ENCODE data around the gene TMEM44. TPM values are rescaled to one million over a fixed set of nuclear protein-coding genes. Genes with fewer than 3 reads are reported as not detected.

TMEM44 gene, protein sequence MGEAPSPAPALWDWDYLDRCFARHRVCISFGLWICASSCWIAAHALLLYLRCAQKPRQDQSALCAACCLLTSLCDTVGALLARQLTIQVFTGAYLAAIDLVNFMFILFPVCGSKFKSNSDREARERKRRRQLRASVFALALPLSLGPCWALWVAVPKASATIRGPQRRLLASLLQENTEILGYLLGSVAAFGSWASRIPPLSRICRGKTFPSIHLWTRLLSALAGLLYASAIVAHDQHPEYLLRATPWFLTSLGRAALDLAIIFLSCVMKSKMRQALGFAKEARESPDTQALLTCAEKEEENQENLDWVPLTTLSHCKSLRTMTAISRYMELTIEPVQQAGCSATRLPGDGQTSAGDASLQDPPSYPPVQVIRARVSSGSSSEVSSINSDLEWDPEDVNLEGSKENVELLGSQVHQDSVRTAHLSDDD
- 9.6 and 10.5 TPM in 2 replicates for polyA plus RNA-seq (2013)

DNA sequence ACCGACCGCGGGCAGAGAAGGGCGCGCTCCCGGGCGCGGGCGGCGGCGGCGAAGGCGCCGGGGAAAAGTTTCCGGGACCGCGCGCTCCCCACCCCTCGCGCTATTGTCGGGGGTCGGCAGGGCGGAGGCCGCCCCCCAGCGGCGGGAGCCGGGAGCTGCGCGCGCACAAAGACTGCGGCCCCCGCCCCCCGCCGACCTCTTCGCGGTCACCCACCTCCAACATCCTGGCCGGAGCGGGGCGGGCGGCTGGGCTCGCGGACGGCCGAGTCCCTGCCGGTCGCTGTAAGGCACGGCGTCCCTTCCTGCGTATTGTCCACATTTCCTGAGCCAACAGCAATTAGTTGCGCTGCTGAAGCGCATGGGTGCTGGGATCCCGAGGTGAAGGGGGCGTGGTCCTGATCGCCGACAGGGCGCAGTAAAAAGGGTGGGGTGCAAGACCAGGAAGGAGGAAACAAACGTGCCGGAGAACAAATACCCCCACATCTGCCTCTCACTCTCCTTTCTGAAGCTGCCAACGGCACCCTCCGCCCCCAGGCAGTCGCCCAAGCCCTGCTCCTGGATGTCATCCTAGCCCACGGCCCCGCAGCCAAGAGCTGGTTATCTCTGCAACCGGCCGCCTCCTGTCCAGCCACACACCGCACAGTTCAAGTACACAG, at the start of gene TMEM44:
Gene TMEM44, minus strand, starts transcription at position 71 of the 656 bp plus-strand sequence. CDS start 204 bp downstream, outside the sequence.
- Histone ChIP-seq H3K27me3 (ENCODE audit: insufficient read depth, low read length) (no peaks in the 10 kb centered on the region), H3K4ac (ENCODE audit: low read depth, low read length) (peak within 1 kb of the TSS; percentile 2), H3K9me3 (ENCODE audit: insufficient read depth, low read depth, low read length) (peaks cover 16% of the 10 kb centered on the region), H2BK120ac (ENCODE audit: insufficient read depth, low read length, poor library complexity) (peak within 1 kb of the TSS; percentile 24), H3K36me3 (ENCODE audit: control insufficient read depth in 1 of 2, insufficient read depth in 2 of 2, low read length in 2 of 2) (peaks cover 11 to 12% of the 10 kb centered on the region in 2 experiments), H2AK5ac (ENCODE audit: low read length) (no peak within 1 kb of the TSS), H4K12ac (ENCODE audit: low read depth, low read length) (peak within 1 kb of the TSS; percentile 77), H4K8ac (ENCODE audit: low read depth, low read length) (peak within 1 kb of the TSS; percentile 81), H3K79me1 (ENCODE audit: low read length) (peaks cover 2% of the 10 kb centered on the region), H3K23ac (ENCODE audit: low read length) (no peak within 1 kb of the TSS), H3K9ac (ENCODE audit: low read length) (peak within 1 kb of the TSS; percentile 71), H3K4me3 (ENCODE audit: low read depth, low read length) (peak within 1 kb of the TSS; percentile 83), H2BK12ac (ENCODE audit: low read length) (no peak within 1 kb of the TSS), H4K91ac (ENCODE audit: low read depth, low read length) (peak within 1 kb of the TSS; percentile 76), H3K27ac (ENCODE audit: low read depth, low read length) (peak within 1 kb of the TSS; percentile 21), H3K18ac (ENCODE audit: low read length) (peak within 1 kb of the TSS; percentile 74), H3K4me2 (ENCODE audit: low read length) (peak within 1 kb of the TSS; percentile 64), H2BK5ac (ENCODE audit: low read depth, low read length, poor library complexity) (peak within 1 kb of the TSS; percentile 49), H3K79me2 (ENCODE audit: control insufficient read depth, insufficient read depth, low read length, poor library complexity) (peaks cover 5% of the 10 kb centered on the region), H3K14ac (ENCODE audit: low read length) (peak within 1 kb of the TSS; percentile 73), H2AFZ (ENCODE audit: insufficient read depth, low read length, poor library complexity) (peak within 1 kb of the TSS; percentile 93), H3K4me1 (ENCODE audit: control insufficient read depth in 1 of 2, insufficient read depth in 2 of 2, low read length in 2 of 2) (peaks cover 4 to 9% of the 10 kb centered on the region in 2 experiments)
- DNase-seq, result peak; percentile 69 to 76
- WGBS (ENCODE audit: extremely low coverage, insufficient coverage, insufficient read length), result no CpG with 5 or more reads among the region's 66 CpGs

- no peak overlapping the region for H3K4me2 ChIP-seq (ENCODE audit: low read length)
- H3K79me2 ChIP-seq (ENCODE audit: control insufficient read depth, insufficient read depth, low read length, poor library complexity), result no peaks in the 10 kb centered on the region
- H3K18ac ChIP-seq (ENCODE audit: low read length), result no peak overlapping the region
- peak; percentile 91 to 94 for DNase-seq
- no peak overlapping the region for H3K27ac ChIP-seq (ENCODE audit: low read depth, low read length)
- peaks cover 18 to 23% of the 10 kb centered on the region in 2 experiments for H3K4me1 ChIP-seq (ENCODE audit: control insufficient read depth in 1 of 2, insufficient read depth in 2 of 2, low read length in 2 of 2)
- no peak overlapping the region for H2AK5ac ChIP-seq (ENCODE audit: low read length)
- H2BK120ac ChIP-seq (ENCODE audit: insufficient read depth, low read length, poor library complexity), result no peak overlapping the region
- H3K4ac ChIP-seq (ENCODE audit: low read depth, low read length), result no peak overlapping the region
- peaks cover 4% of the 10 kb centered on the region for H3K9me3 ChIP-seq (ENCODE audit: insufficient read depth, low read depth, low read length)
- no peak overlapping the region for H4K8ac ChIP-seq (ENCODE audit: low read depth, low read length)
- no peak overlapping the region for H2BK5ac ChIP-seq (ENCODE audit: low read depth, low read length, poor library complexity)
- no peak overlapping the region for H2BK12ac ChIP-seq (ENCODE audit: low read length)
- H4K12ac ChIP-seq (ENCODE audit: low read depth, low read length), result no peak overlapping the region
- H3K27me3 ChIP-seq (ENCODE audit: insufficient read depth, low read length), result peaks cover 23% of the 10 kb centered on the region
- H3K79me1 ChIP-seq (ENCODE audit: low read length), result peaks cover 7% of the 10 kb centered on the region
- no peak overlapping the region for H3K4me3 ChIP-seq (ENCODE audit: low read depth, low read length)
- no peak overlapping the region for H2AFZ ChIP-seq (ENCODE audit: insufficient read depth, low read length, poor library complexity)
- no peak overlapping the region for H4K91ac ChIP-seq (ENCODE audit: low read depth, low read length)
- no CpG with 5 or more reads among the region's 14 CpGs for WGBS (ENCODE audit: extremely low coverage, insufficient coverage, insufficient read length)
- H3K9ac ChIP-seq (ENCODE audit: low read length), result no peak overlapping the region
- H3K36me3 ChIP-seq (ENCODE audit: control insufficient read depth in 1 of 2, insufficient read depth in 2 of 2, low read length in 2 of 2), result no peaks in the 10 kb centered on the region
- H3K14ac ChIP-seq (ENCODE audit: low read length), result no peak overlapping the region
- H3K23ac ChIP-seq (ENCODE audit: low read length), result no peak overlapping the region
Observed at GRCh38 chr3:194682694-194683310, 49.6 kb upstream of the TMEM44 start.

GRCh38 chr3:194682189-194682693, 49.0 kb upstream of the TMEM44 start:
- no peak overlapping the region for H4K12ac ChIP-seq (ENCODE audit: low read depth, low read length)
- H2AK5ac ChIP-seq (ENCODE audit: low read length), result no peak overlapping the region
- H3K4me3 ChIP-seq (ENCODE audit: low read depth, low read length), result no peak overlapping the region
- H3K27me3 ChIP-seq (ENCODE audit: insufficient read depth, low read length), result peaks cover 21% of the 10 kb centered on the region
- H3K79me2 ChIP-seq (ENCODE audit: control insufficient read depth, insufficient read depth, low read length, poor library complexity), result no peaks in the 10 kb centered on the region
- no peak overlapping the region for H2BK12ac ChIP-seq (ENCODE audit: low read length)
- no peak overlapping the region for H4K91ac ChIP-seq (ENCODE audit: low read depth, low read length)
- no peak overlapping the region for H2BK120ac ChIP-seq (ENCODE audit: insufficient read depth, low read length, poor library complexity)
- H3K9me3 ChIP-seq (ENCODE audit: insufficient read depth, low read depth, low read length), result peaks cover 4% of the 10 kb centered on the region
- peak overlapping the region; percentile 15 for H3K9ac ChIP-seq (ENCODE audit: low read length)
- peaks cover 4% of the 10 kb centered on the region for H3K79me1 ChIP-seq (ENCODE audit: low read length)
- WGBS (ENCODE audit: extremely low coverage, insufficient coverage, insufficient read length), result no CpG with 5 or more reads among the region's 4 CpGs
- no peak overlapping the region for H3K27ac ChIP-seq (ENCODE audit: low read depth, low read length)
- no peak overlapping the region for H3K14ac ChIP-seq (ENCODE audit: low read length)
- H2BK5ac ChIP-seq (ENCODE audit: low read depth, low read length, poor library complexity), result no peak overlapping the region
- peaks cover 14 to 18% of the 10 kb centered on the region in 2 experiments for H3K4me1 ChIP-seq (ENCODE audit: control insufficient read depth in 1 of 2, insufficient read depth in 2 of 2, low read length in 2 of 2)
- no peak overlapping the region for H3K4ac ChIP-seq (ENCODE audit: low read depth, low read length)
- H4K8ac ChIP-seq (ENCODE audit: low read depth, low read length), result no peak overlapping the region
- H3K4me2 ChIP-seq (ENCODE audit: low read length), result no peak overlapping the region
- no peak overlapping the region for H3K23ac ChIP-seq (ENCODE audit: low read length)
- DNase-seq, result no peak
- no peaks in the 10 kb centered on the region for H3K36me3 ChIP-seq (ENCODE audit: control insufficient read depth in 1 of 2, insufficient read depth in 2 of 2, low read length in 2 of 2)
- H3K18ac ChIP-seq (ENCODE audit: low read length), result no peak overlapping the region
- H2AFZ ChIP-seq (ENCODE audit: insufficient read depth, low read length, poor library complexity), result no peak overlapping the region

DNA sequence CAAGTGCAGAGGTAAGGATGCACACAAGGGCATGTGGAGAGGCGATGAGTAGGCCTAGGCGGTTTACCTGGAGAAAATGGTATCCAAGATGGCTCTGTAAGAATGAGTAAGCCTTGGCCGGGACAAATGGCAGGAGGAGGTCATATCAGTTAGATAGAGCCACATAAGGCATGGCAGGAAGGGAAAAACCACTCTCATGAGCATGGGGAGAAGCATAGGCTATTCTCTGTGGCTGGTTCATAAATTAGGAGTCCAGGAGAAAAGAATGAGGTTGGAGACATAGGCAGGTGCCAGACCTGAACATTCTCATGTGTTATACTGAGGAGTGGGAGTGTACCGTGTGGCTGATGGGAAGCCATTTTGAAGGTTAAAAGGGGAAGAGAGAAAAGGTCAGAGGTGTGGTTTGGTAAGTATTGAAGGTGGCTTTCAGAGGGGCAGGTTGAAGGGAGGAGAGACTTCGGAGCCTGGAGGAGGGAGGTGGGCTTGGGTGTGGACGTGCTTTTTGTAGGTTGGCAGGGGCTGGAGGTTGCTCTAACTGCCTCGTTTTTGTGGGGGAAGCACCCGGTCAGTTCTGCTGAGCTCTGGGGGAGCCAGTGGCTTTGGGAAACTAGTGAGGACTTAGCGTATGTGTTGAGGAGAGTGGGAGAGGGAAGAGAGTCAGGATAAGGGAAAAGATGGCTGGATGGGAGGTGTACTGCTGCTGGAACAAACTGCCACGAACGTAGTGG, 47.8 kb upstream of the TMEM44 start:
- Histone ChIP-seq H2BK5ac (ENCODE audit: low read depth, low read length, poor library complexity) (no peak overlapping the region), H3K9ac (ENCODE audit: low read length) (no peak overlapping the region), H3K4ac (ENCODE audit: low read depth, low read length) (no peak overlapping the region), H3K79me1 (ENCODE audit: low read length) (no peaks in the 10 kb centered on the region), H3K27ac (ENCODE audit: low read depth, low read length) (no peak overlapping the region), H2AFZ (ENCODE audit: insufficient read depth, low read length, poor library complexity) (no peak overlapping the region), H3K23ac (ENCODE audit: low read length) (no peak overlapping the region), H3K14ac (ENCODE audit: low read length) (no peak overlapping the region), H3K4me2 (ENCODE audit: low read length) (no peak overlapping the region), H2AK5ac (ENCODE audit: low read length) (no peak overlapping the region), H4K91ac (ENCODE audit: low read depth, low read length) (no peak overlapping the region), H4K12ac (ENCODE audit: low read depth, low read length) (no peak overlapping the region), H3K9me3 (ENCODE audit: insufficient read depth, low read depth, low read length) (no peaks in the 10 kb centered on the region), H3K18ac (ENCODE audit: low read length) (no peak overlapping the region), H4K8ac (ENCODE audit: low read depth, low read length) (no peak overlapping the region), H3K79me2 (ENCODE audit: control insufficient read depth, insufficient read depth, low read length, poor library complexity) (no peaks in the 10 kb centered on the region), H3K4me1 (ENCODE audit: control insufficient read depth in 1 of 2, insufficient read depth in 2 of 2, low read length in 2 of 2) (peaks cover 2 to 6% of the 10 kb centered on the region in 2 experiments), H2BK12ac (ENCODE audit: low read length) (no peak overlapping the region), H3K27me3 (ENCODE audit: insufficient read depth, low read length) (peaks cover 9% of the 10 kb centered on the region), H2BK120ac (ENCODE audit: insufficient read depth, low read length, poor library complexity) (no peak overlapping the region), H3K36me3 (ENCODE audit: control insufficient read depth in 1 of 2, insufficient read depth in 2 of 2, low read length in 2 of 2) (no peaks in the 10 kb centered on the region), H3K4me3 (ENCODE audit: low read depth, low read length) (no peak overlapping the region)
- no CpG with 5 or more reads among the region's 11 CpGs for WGBS (ENCODE audit: extremely low coverage, insufficient coverage, insufficient read length)
- DNase-seq, result no peak

Measured in trophoblast cell (in vitro differentiated cells and primary cell).